Stimulated activated naive CD8-positive, alpha-beta T cell treated with anti-CD3 and anti-CD28 coated beads, Interleukin-15, Interleukin-2, amounts not matched to agents 100 ng/mL and 50 ng/mL, for 24 hours (primary cell): ENCODE data around the gene YWHAE.

Experiments used
- H3K27ac Mint-ChIP-seq: one replicate; pipeline ENCODE4 v1.8.0; 2021; ENCODE audit warnings: mild to moderate bottlenecking, mixed read lengths
- H3K27me3 Mint-ChIP-seq: one replicate; pipeline ENCODE4 v1.8.0; 2021; ENCODE audit warnings: mixed read lengths
- H3K36me3 Mint-ChIP-seq: one replicate; pipeline ENCODE4 v1.8.0; 2021; ENCODE audit warnings: low read depth, mixed read lengths
- H3K4me1 Mint-ChIP-seq: one replicate; pipeline ENCODE4 v1.8.0; 2021; ENCODE audit warnings: low read depth, mixed read lengths
- H3K4me3 Mint-ChIP-seq: one replicate; pipeline ENCODE4 v1.8.0; 2021; ENCODE audit warnings: mild to moderate bottlenecking, mixed read lengths
- H3K9me3 Mint-ChIP-seq: one replicate; pipeline ENCODE4 v1.8.0; 2021; ENCODE audit warnings: mixed read lengths

Gene YWHAE

GRCh38 chr17:1344521-1344920 lies 55.5 kb downstream of the YWHAE start:
- Mint-ChIP-seq H3K4me3 (no peak overlapping the region), H3K27ac (no peak overlapping the region), H3K36me3 (peaks cover 45% of the 10 kb centered on the region), H3K27me3 (no peaks in the 10 kb centered on the region), H3K4me1 (peaks cover 41% of the 10 kb centered on the region), H3K9me3 (no peaks in the 10 kb centered on the region)

DNA sequence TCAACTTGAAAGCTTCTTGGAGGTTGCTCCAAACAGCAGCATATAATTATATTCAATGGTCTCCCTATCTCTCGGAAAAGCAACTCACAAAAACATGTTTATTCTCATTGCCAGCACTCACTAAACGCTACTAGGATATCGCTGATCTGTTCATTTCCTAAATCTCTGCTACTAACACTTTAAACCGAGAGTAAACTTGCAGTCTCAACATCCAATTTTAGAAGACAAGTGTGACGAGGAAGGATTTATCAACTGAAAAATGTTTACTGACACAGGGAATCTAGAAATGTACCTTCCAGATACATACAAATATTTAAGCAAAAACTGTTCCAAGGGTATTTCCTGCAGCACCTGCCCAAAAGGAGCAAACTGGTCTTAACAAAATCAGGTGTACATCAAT lies 56.5 kb downstream of the YWHAE start:
- no peak overlapping the region for H3K27ac Mint-ChIP-seq
- H3K27me3 Mint-ChIP-seq, result no peaks in the 10 kb centered on the region
- peaks cover 44% of the 10 kb centered on the region for H3K36me3 Mint-ChIP-seq
- peaks cover 40% of the 10 kb centered on the region for H3K4me1 Mint-ChIP-seq
- no peak overlapping the region for H3K4me3 Mint-ChIP-seq
- H3K9me3 Mint-ChIP-seq, result no peaks in the 10 kb centered on the region

DNA sequence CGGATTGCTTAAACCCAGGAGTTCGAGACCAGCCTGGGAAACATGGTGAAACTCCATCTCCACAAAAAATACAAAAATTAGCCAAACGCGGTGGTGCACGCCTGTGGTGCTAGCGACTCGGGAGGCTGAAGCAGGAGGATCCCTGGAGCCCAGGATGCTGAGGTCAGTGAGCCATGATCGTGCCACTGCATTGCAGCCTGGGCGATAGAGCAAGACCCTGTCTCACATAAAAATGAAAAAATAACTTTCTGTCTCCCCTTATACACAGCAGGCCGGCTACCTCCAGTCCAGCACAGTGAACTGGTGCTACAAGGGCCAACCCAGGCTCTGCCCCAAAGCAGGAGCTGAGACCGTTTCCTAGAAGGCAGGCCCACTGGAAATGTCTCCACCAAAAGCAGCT lies 59.7 kb downstream of the YWHAE start:
- peaks cover 20% of the 10 kb centered on the region for H3K36me3 Mint-ChIP-seq
- H3K9me3 Mint-ChIP-seq, result no peaks in the 10 kb centered on the region
- no peaks in the 10 kb centered on the region for H3K27me3 Mint-ChIP-seq
- H3K27ac Mint-ChIP-seq, result no peak overlapping the region
- no peak overlapping the region for H3K4me3 Mint-ChIP-seq
- peaks cover 14% of the 10 kb centered on the region for H3K4me1 Mint-ChIP-seq

DNA sequence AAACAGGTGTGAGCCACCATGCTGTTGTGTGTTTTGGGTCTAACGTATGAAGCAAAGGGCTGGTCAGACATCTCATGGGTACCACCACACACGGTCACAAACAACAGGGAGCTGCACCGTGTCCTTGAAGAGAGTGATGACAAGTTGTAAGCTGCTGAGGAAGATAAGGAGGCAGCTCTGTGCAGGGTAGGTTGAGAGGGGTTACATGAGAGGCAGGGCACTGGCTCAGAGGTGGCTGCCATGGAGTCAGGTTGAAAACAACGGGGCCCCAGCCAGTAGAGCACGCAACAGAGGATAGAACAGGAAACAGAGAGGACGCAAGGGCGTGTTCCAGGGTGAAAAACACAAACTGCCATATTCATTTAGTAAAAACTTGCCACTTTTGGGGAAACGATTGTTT lies 68.3 kb downstream of the YWHAE start:
- no peak overlapping the region for H3K27ac Mint-ChIP-seq
- H3K9me3 Mint-ChIP-seq, result no peaks in the 10 kb centered on the region
- H3K4me3 Mint-ChIP-seq, result no peak overlapping the region
- H3K36me3 Mint-ChIP-seq, result no peaks in the 10 kb centered on the region
- peaks cover 5% of the 10 kb centered on the region for H3K27me3 Mint-ChIP-seq
- peaks cover 9% of the 10 kb centered on the region for H3K4me1 Mint-ChIP-seq

DNA sequence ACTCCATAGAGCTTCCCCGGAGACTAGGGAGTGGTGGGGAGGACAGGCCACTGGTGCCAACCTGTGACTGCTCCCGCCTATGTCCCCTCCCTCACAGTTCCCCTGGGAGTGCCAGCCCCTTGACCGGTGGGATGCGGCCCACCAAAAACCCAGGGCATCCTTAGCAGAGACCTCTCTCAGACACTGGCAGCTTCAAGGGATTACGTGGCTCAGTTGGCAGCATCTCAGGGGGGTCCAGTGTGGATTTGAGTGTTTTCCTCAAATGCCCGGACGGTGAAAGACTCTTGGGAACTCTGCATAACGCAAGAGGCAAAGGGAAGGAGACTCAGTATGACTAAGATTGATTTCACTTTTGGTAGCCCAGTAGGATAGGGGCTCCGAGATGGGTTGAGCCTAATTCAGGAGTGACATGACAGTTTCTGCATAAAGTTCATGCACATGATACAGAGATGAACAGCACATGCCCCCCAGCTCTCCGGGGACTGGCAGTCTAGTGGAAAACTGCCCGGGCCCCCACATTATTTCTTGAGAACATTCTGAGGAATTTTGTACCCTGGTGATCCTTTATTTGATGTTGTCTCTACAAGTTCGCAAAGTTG lies 70.2 kb downstream of the YWHAE start:
- H3K9me3 Mint-ChIP-seq, result no peaks in the 10 kb centered on the region
- peaks cover 5% of the 10 kb centered on the region for H3K27me3 Mint-ChIP-seq
- H3K27ac Mint-ChIP-seq, result no peak overlapping the region
- no peak overlapping the region for H3K4me3 Mint-ChIP-seq
- peaks cover 9% of the 10 kb centered on the region for H3K4me1 Mint-ChIP-seq
- no peaks in the 10 kb centered on the region for H3K36me3 Mint-ChIP-seq

DNA sequence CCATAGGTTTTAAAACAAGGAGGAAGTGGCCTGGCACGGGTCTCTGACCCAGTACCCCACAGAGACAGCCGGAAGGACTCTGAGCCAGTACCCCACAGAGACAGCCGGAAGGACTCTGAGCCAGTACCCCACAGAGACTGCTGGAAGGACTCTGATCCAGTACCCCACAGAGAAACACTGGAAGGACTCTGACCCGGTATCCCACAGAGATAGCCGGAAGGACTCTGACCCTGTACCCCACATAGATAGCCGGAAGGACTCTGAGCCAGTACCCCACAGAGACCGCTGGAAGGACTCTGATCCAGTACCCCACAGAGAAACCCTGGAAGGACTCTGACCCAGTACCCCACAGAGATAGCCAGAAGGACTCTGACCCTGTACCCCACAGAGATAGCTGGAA lies 71.6 kb downstream of the YWHAE start:
- Mint-ChIP-seq H3K4me1 (peaks cover 9% of the 10 kb centered on the region), H3K27ac (no peak overlapping the region), H3K4me3 (no peak overlapping the region)

DNA sequence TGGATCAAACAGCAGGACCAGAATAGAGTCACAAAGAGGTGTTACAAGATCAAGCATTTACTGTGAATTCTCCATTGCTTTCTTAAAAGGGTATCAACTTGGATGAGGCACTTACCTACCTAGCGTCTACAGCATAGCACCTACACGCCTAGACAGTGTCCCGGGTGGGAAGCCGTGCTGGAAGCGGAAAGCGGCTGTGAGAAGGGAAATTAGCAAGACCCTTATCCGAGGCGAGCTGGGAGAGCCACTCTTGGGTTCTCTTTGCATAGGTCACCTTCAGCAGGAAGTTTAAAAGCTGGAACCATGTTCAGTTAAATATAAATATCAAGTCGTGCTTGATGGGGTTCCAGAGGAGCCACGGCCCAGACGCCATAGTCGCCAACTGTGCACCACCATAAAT lies 74.3 kb downstream of the YWHAE start:
- H3K27ac Mint-ChIP-seq, result no peak overlapping the region
- no peak overlapping the region for H3K4me3 Mint-ChIP-seq
- no peaks in the 10 kb centered on the region for H3K36me3 Mint-ChIP-seq
- H3K4me1 Mint-ChIP-seq, result no peaks in the 10 kb centered on the region
- peaks cover 7% of the 10 kb centered on the region for H3K27me3 Mint-ChIP-seq
- H3K9me3 Mint-ChIP-seq, result no peaks in the 10 kb centered on the region

More for the DNA sequence above, 71.6 kb downstream of the YWHAE start:
- no peaks in the 10 kb centered on the region for H3K9me3 Mint-ChIP-seq
- H3K27me3 Mint-ChIP-seq, result peaks cover 10% of the 10 kb centered on the region
- no peaks in the 10 kb centered on the region for H3K36me3 Mint-ChIP-seq

DNA sequence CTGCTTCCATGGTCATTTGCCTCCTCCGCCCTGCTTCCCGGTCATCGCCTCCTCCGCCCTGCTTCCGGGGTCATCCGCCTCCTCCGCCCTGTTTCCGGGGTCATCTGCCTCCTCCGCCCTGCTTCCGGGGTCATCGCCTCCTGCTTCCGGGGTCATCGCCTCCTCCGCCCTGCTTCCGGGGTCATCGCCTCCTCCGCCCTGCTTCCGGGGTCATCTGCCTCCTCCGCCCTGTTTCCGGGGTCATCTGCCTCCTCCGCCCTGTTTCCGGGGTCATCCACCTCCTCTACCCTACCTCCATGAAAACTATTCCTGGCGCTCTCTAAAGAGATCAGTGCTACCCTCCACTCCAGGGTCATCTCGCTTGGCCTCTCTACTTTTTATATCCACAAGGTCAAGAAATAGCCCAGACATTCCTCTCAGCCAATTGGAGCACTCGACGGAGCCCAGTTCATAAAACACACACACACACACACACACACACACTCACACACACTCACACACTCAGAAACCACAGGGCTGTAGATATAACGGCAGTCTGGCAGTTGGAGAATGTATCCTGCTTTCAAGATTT lies 75.7 kb downstream of the YWHAE start:
- no peaks in the 10 kb centered on the region for H3K4me1 Mint-ChIP-seq
- no peaks in the 10 kb centered on the region for H3K9me3 Mint-ChIP-seq
- H3K4me3 Mint-ChIP-seq, result no peak overlapping the region
- peaks cover 11% of the 10 kb centered on the region for H3K27me3 Mint-ChIP-seq
- no peaks in the 10 kb centered on the region for H3K36me3 Mint-ChIP-seq
- H3K27ac Mint-ChIP-seq, result no peak overlapping the region

- Mint-ChIP-seq H3K27ac (no peak overlapping the region), H3K36me3 (no peaks in the 10 kb centered on the region), H3K9me3 (no peaks in the 10 kb centered on the region), H3K4me3 (no peak overlapping the region), H3K4me1 (no peaks in the 10 kb centered on the region), H3K27me3 (peaks cover 11% of the 10 kb centered on the region)
Observed at GRCh38 chr17:1323336-1323735, 76.7 kb downstream of the YWHAE start.

GRCh38 chr17:1322480-1322879 lies 77.5 kb downstream of the YWHAE start:
- H3K27me3 Mint-ChIP-seq, result peaks cover 11% of the 10 kb centered on the region
- H3K4me3 Mint-ChIP-seq, result no peak overlapping the region
- H3K27ac Mint-ChIP-seq, result no peak overlapping the region
- no peaks in the 10 kb centered on the region for H3K36me3 Mint-ChIP-seq
- H3K9me3 Mint-ChIP-seq, result no peaks in the 10 kb centered on the region
- H3K4me1 Mint-ChIP-seq, result no peaks in the 10 kb centered on the region

DNA sequence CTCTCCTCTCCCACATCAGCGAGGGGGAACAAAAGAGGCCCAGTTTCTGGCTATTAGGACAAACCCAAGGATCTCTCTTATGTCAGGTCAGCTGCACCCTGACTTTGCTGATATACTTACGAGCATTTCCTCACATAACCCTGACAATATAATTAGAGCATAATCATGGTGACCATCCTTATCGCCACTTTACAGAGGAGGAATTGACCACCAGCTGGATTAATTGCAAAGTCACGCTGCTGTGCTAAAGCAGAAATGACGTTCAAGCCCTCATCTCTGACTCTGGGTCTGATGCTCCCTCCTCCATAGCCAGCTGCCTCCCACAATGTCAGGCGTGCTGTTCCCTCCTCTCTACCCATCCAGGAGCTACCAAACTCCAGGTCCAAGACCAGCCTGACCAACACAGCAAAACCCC lies 78.0 kb downstream of the YWHAE start:
- H3K27me3 Mint-ChIP-seq, result peaks cover 11% of the 10 kb centered on the region
- H3K4me1 Mint-ChIP-seq, result no peaks in the 10 kb centered on the region
- no peak overlapping the region for H3K4me3 Mint-ChIP-seq
- no peak overlapping the region for H3K27ac Mint-ChIP-seq
- H3K9me3 Mint-ChIP-seq, result no peaks in the 10 kb centered on the region
- H3K36me3 Mint-ChIP-seq, result no peaks in the 10 kb centered on the region

DNA sequence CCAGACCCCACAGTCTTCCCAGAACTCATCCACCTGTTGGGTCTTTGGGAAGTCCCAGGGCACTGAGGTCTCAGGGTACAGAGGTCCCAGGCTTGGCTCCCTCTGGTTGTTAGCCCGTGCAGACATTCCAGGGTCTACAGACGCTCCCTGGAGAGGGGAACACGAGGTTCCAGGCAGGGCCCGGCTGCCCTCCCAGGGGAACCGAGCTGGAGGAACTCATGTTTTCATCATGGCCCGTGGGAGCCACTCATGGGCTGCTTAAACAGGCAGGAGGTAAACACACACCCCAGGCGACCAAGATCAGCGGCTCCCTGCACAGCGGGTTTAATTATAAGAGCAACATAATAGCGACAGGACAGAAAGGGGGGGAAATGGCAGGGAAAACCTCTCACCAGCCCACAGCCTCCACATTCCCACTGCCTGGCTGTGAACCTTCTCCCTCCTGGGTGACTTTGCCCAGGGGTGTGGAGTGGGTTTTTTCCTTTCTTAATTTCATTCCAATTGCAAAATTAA lies 84.1 kb downstream of the YWHAE start:
- Mint-ChIP-seq H3K4me1 (no peaks in the 10 kb centered on the region), H3K27me3 (peaks cover 10% of the 10 kb centered on the region), H3K9me3 (no peaks in the 10 kb centered on the region), H3K36me3 (no peaks in the 10 kb centered on the region), H3K4me3 (no peak overlapping the region), H3K27ac (no peak overlapping the region)

GRCh38 chr17:1315409-1315808 lies 84.6 kb downstream of the YWHAE start:
- H3K36me3 Mint-ChIP-seq, result no peaks in the 10 kb centered on the region
- peaks cover 10% of the 10 kb centered on the region for H3K27me3 Mint-ChIP-seq
- no peaks in the 10 kb centered on the region for H3K9me3 Mint-ChIP-seq
- H3K4me1 Mint-ChIP-seq, result no peaks in the 10 kb centered on the region
- no peak overlapping the region for H3K27ac Mint-ChIP-seq
- H3K4me3 Mint-ChIP-seq, result no peak overlapping the region

DNA sequence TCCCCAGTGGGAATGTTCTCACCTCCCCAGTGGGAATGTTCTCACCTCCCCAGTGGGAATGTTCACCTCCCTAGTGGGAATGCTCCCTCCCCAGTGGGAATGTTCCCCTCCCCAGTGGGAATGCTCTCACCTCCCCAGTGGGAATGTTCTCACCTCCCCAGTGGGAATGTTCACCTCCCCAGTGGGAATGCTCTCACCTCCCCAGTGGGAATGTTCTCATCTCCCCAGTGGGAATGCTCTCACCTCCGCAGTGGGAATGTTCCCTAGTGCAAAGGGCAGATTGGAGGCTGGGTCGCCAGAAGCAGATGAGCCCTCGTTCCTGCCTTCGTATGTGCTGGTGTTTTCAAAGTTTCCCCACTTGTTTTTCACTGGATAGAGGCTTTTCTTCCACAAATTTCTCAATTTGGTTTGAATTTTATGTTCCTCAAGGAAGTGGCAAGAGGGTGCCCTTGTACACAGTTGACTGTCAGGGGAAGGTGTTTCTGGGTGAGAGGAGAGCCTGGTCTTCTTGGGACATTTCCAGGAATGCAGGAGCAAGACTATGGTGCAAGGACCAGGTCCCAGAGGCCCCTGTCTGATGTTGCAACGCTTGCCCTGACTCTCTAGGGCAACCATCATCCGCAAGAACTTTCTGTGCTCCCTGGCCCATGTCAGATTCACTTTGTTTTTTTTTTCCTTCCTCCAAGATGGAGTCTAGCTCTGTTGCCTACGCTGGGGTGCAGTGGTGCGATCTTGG lies 86.6 kb downstream of the YWHAE start:
- H3K36me3 Mint-ChIP-seq, result no peaks in the 10 kb centered on the region
- H3K9me3 Mint-ChIP-seq, result no peaks in the 10 kb centered on the region
- no peaks in the 10 kb centered on the region for H3K4me1 Mint-ChIP-seq
- H3K4me3 Mint-ChIP-seq, result no peak overlapping the region
- no peak overlapping the region for H3K27ac Mint-ChIP-seq
- peaks cover 6% of the 10 kb centered on the region for H3K27me3 Mint-ChIP-seq

GRCh38 chr17:1312261-1312870 lies 87.7 kb downstream of the YWHAE start:
- Mint-ChIP-seq H3K9me3 (no peaks in the 10 kb centered on the region), H3K4me3 (no peak overlapping the region), H3K4me1 (no peaks in the 10 kb centered on the region), H3K36me3 (no peaks in the 10 kb centered on the region), H3K27me3 (peaks cover 6% of the 10 kb centered on the region), H3K27ac (no peak overlapping the region)
